ENCODE results near the gene ALOX5AP.

The ALOX5AP gene

DNA sequence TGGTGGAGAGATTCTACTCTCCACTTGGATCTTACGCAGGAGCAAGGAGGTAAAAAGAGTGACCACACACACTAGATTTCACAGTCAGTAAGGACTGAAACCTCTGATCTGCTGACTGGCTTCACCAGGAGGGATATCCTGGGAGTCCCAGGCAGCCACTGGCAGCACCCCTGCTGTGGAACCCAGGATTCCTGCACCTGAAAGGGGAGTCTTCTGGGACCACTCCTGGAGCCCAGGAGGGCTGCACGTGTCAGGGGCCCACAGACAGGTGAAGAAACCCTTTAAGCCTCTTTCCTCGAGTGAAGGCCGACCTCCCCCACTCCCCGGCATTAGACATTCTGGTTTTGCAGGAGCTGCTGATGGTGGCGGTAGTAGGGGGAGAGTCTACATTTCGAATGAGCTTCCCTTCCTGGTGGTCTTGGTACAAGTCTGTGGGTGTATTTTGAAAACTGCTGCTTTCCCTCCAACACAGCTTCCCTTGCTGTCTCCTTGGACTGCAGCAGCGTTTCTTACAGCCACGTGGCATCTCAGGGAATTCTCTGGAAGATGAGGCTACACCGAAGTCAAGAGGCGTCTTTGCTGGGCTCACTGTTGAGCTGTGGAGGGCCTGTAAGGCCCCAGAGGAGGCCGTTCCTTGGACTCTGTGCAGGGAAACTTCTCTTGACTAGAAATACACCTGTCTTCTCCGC lies 62.6 kb downstream of the ALOX5AP start:
- DNase-seq (ENCODE audit: low read depth), result no peak

DNA sequence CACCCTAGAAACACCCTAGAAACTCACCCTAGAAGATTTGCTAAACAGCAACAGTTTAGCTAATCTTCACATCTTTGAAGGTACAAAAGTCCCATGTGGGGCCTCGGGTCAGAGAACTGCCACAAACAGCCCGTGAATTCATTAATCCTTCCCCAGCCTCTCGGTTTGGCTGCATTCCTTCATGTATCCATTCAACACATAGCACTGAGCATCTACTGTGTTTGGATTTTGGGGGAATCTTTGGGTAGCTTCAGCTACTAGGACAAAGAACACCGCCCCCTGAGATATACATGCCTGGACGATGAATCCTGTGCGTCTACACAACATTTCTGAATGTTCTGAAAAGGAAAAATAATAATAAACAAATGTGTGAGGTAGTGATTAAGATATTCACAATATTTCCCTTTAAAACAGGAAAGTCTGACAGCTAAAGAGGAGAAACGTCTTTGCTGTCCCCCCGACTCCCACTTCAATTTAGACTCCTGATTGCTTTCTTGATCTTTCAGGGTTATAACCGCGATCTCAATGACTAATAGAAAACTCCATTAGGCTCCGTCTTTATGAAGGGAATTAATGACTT lies 63.5 kb downstream of the ALOX5AP start:
- DNase-seq (ENCODE audit: low read depth), result no peak

DNA sequence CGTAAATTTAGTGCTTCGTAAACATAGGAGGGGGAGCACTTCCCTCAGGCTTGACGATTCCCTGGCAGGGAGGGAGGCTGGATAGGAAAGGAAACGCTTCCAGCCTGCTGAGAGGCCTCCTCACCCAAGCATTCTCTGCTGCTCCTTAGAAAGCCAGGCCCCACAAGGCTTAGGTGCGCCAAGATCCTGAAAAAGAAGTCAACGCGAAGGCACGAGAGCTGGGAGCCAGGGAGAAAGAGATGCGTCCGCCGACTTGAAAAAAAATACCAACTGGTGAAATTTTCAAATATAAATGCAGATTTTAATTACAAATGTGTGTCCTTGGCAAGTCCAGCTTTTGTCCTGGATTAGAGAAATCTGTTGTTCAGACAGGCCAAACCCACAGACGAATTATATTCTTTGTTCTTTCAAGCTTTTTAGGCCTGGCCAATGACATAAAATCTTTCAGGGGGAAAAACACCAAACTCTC lies 64.0 kb downstream of the ALOX5AP start:
- DNase-seq (ENCODE audit: low read depth), result no peak

DNA sequence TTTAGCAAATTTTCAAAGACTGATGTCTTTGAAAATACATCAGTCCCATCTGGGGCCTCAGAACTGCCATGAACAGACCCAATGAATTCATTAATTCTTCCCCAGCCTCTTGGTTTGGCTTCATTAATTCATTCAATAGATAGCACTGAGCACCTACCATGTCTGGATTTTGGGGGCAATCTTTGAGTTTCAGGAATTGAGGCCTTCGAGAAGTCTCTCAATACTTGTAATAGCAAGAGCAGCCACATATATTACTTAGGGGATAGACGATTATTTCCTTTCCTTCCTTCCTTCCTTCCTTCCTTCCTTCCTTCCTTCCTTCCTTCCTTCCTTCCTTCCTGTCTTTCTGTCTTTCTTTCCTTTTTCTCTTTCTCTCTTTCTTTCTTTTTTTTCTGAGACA lies 64.8 kb downstream of the ALOX5AP start:
- no peak for DNase-seq (ENCODE audit: low read depth)

- no peak for DNase-seq (ENCODE audit: low read depth)
These were observed 67.2 kb downstream of the ALOX5AP start for GRCh38 chr13:30802501-30802900.

DNA sequence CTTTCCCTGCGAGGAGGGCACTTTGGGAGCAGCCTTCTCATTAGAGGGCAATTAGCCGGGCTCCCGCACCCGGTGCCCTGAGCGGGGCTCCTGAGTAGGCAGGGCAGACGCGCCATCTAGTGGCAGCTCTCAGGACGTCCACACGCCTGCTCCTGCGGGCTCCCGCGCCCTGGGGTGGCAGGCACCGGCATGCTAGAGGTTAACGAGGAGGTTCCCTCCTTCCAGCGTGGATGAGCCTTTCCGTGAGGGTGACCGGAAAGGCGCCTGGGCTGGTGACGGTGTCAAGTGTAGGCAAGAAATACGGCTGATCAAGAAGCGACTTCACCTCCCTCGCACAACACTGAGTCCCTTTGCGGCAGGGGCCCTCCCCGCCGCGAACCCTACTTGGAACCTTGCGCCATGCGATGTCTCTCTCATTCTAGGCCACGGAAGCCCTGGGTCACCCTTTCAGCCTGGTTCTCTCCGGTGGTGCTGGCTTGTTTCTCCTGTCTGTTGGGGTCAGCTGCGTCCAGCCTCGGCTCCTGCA lies 67.7 kb downstream of the ALOX5AP start:
- no peak for DNase-seq (ENCODE audit: low read depth)

DNA sequence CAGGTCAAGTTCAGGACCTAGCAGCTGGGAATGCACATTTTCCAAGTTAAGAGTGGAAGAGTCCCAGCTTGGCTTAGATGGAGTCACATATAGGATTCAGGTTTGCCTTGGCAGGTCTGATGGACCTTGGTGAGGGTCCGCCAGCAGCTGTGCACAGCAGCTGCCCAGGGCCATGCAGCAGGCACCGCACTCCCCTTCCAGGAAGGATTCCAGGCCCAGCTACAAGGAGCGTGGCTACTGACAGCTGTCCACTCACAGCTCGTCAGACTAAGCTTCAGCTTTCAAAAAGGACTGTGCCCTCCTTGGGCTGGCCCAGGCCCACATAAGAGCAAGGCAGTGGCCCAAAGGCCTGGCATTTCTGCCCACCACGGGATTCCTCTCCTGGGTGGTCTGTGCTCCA lies 68.4 kb downstream of the ALOX5AP start:
- no peak for DNase-seq (ENCODE audit: low read depth)

DNA sequence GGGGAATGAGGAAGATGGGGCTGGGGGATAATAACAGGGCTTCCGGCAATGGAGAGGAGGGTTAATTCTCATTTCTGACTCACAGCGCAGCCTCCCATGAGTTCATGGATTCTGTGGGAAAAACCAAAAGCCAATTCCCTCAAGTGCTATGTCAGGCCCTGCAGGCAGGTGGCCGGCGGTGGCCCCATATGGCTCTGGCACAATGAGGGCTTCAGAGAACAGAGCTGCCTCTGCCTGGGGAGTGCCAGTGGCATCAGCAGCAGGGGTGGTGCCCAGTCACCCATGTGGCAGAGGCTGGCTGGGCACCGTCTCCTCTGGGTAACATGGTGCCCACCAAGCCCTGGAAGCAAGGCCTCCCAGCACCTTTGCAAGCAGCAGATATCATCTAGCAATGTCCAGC lies 69.1 kb downstream of the ALOX5AP start:
- DNase-seq (ENCODE audit: low read depth), result no peak

DNA sequence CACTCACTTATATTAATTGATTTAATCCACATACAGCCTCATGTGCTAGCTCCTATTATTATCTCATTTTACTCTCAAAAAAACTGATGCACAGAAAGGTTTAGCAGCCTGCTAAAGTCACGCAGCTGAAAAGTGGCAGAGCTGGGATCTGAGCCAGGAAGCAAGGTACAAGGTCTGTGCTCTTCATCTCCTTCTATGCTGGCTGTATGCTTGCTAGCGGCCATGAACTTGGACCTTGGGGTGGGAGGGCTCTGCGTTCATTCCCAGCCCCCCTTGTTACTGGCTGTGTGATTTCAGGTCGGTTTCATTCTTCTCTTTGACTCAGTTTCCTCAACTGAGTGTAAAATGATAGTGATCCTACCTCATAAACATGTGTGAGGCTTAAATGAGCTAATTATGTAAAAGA lies 69.8 kb downstream of the ALOX5AP start:
- no peak for DNase-seq (ENCODE audit: low read depth)

DNA sequence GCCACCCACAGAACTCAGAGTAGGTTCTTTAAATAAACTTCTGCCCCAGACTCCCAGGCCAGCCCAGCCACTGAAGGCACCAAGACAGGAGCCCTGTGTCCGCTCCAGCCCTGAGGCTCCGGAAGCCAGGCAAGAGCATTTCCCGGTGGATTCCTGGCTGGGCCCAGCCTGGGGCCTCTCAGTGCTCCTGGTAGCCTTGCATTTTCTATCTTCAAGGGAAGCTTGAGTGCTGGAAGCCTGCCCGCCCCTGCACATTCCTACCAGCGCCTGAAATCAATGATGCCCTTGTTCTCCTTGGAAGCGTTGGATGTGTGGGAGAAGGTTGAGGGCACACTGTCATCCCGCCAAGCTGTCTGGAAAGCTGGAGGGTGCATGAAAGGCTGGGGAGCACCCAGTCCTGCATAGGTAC lies 70.3 kb downstream of the ALOX5AP start:
- DNase-seq (ENCODE audit: low read depth), result no peak

DNA sequence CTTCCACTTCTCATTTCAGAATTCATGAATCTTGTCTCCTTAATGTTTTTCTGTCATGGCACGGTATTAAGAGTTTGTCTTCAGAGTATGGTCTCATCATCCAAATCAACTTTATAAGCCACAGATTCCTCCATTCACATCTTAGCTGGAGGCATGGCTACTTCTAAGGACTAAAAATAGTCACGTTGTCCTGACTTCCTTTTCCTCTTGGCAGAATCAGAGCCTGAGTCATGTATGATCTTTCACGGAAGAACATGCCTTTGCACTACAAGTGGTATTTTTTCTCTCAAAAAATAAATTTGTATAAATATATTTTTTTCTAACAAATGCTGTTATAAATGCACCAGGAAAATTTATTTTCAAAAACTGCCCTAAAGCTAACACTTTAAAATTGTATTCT lies 71.4 kb downstream of the ALOX5AP start:
- no peak for DNase-seq (ENCODE audit: low read depth)

DNA sequence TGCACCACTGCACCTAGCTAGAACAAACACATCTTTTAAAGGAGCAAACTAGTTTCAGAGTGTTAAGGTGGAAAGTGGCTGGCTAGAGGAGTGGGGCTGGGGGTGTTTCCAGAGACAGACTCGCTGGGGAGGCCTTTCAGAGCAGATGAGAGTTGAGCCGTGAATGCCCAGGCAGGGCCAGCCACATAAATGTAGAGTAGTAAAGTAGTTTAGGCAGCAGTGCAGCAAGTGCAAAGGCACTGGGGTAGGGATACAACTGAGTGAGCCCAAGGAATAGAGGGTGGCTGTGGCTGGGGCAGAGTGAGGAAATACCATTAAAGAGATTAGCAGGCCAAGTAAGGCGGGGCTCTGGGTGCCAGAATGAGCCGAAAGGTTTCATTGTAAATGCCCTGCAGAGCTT lies 72.0 kb downstream of the ALOX5AP start:
- DNase-seq (ENCODE audit: low read depth), result no peak

DNA sequence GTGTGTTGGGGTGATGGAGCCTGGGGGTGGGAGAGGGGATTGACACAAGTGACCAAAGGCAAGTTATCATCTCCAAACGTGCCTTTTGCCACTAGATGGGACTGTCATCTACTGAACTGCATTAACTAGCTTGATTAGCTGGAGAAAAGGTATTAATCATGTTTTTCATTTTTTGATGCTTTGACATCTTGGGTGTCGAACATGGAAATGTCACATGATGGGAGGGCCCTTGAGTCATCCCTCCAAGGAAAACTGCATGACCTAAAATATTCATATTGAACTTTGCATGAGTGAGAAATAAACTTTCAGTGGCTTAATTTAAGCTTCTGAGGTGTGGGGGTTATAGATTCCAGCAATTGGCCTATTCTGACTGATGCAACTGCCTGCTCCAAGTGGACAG lies 73.3 kb downstream of the ALOX5AP start:
- DNase-seq (ENCODE audit: low read depth), result no peak

GRCh38 chr13:30809787-30810186 lies 74.4 kb downstream of the ALOX5AP start:
- no peak for DNase-seq (ENCODE audit: low read depth)

DNA sequence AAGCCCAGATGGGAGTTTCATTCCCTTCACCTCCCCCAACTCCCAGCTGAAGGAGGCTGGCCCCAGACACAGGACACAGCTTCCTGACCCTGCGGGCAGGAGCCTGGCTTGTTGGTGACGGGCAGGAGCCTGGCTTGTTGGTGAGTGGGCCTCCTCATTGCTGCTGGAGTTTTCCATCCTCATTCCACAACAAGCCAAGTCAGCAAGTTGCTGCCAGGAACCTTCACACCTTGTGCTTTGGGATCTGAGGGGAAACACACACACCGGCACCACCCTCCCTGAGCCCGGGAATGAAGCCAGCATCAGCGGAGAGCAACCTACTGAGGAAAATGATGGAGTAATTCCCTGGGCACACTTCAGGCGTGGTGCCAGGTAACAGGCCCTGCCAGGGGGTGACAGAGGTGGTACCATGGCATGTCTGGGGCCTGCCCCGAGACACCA lies 74.9 kb downstream of the ALOX5AP start:
- DNase-seq (ENCODE audit: low read depth), result no peak

DNA sequence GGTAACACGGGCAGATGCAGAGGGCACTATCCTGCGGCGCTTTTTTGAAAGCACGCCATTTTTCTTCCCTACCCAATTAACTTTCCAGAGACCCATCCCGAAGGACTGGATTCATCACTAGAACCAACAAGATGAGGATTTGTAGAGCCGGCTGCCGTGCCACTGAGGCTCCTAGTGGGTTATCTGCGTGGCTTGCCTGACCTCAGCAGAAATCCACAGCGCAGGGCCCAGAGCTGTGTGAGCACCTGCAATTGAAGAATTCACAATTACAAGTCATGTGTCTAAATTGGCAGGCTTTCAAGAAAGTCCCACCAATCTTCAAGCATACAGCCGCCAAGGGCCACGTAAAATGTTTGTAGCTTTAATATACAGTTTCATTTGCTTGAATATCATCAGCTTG lies 75.5 kb downstream of the ALOX5AP start:
- DNase-seq (ENCODE audit: low read depth), result no peak

Data from HS-27A (cell line).